Liver (tissue), 9 donors: ENCODE results near the gene KCNMA1. TPM values are rescaled to one million over a fixed set of nuclear protein-coding genes. Genes with fewer than 3 reads are reported as not detected.

Experiments
- DNase-seq: peaks from one replicate; pipeline ENCODE4 v3.0.0-alpha.2; 2017; ENCODE audit warnings: low spot score
- H3K27ac ChIP-seq, 2 donors: one replicate each; pipeline ENCODE4 v1.7.0; 2013; ENCODE audit warnings: inconsistent platforms in 2 of 2, low read length in 2 of 2, control low read depth in 1 of 2, low read depth in 1 of 2, mild to moderate bottlenecking in 1 of 2
- H3K27me3 ChIP-seq, 4 donors: one replicate each; pipeline versions ENCODE4 v1.6.1 to v1.7.0; 2013; ENCODE audit warnings: low read length in 3 of 4, inconsistent platforms in 1 of 4, mild to moderate bottlenecking in 1 of 4, moderate library complexity in 1 of 4; ENCODE audit not compliant: control insufficient read depth in 4 of 4, insufficient read depth in 4 of 4
- H3K36me3 ChIP-seq, 4 donors: one replicate each; pipeline versions ENCODE4 v1.6.1 to v1.7.0; 2013; ENCODE audit warnings: low read length in 3 of 4, mild to moderate bottlenecking in 3 of 4, low read depth in 1 of 4, moderate library complexity in 1 of 4; ENCODE audit not compliant: control insufficient read depth in 4 of 4, insufficient read depth in 3 of 4
- H3K4me1 ChIP-seq, 4 donors: one replicate each; pipeline versions ENCODE4 v1.6.1 to v1.7.0; 2013; ENCODE audit warnings: low read length in 3 of 4, mild to moderate bottlenecking in 3 of 4, moderate library complexity in 1 of 4; ENCODE audit not compliant: control insufficient read depth in 4 of 4, insufficient read depth in 4 of 4
- H3K4me3 ChIP-seq, 3 donors: one replicate each; pipeline versions ENCODE4 v1.6.1 to v1.7.0; 2013; ENCODE audit warnings: low read length in 3 of 3, control low read depth in 1 of 3, low read depth in 1 of 3, mild to moderate bottlenecking in 1 of 3
- H3K9ac ChIP-seq, 2 donors: one replicate each; pipeline ENCODE4 v1.7.0; 2013; ENCODE audit warnings: low read length in 2 of 2, mild to moderate bottlenecking in 2 of 2, moderate library complexity in 2 of 2, control low read depth in 1 of 2, low read depth in 1 of 2
- H3K9me3 ChIP-seq, 4 donors: one replicate each; pipeline versions ENCODE4 v1.6.1 to v1.7.0; 2013; ENCODE audit warnings: low read length in 3 of 4; ENCODE audit not compliant: control insufficient read depth in 4 of 4
- EGR1 ChIP-seq, 2 donors: IDR thresholded peaks; 2 replicates each; pipeline ENCODE4 v1.6.1; 2016 to 2018; ENCODE audit warnings: antibody characterized with exemption in 2 of 2, low read depth in 2 of 2
- FOXA1 ChIP-seq: IDR thresholded peaks from 2 replicates; pipeline ENCODE4 v1.6.1; 2016; ENCODE audit warnings: antibody characterized with exemption
- FOXA2 ChIP-seq: IDR thresholded peaks from 2 replicates; pipeline ENCODE4 v1.6.1; 2016; ENCODE audit warnings: antibody characterized with exemption
- GABPA ChIP-seq, 2 donors: IDR thresholded peaks in 1 of 2; conservative IDR thresholded peaks in 1 of 2; 2 replicates each; pipeline ENCODE4 v1.6.1; 2016; ENCODE audit warnings: antibody characterized with exemption in 2 of 2, mild to moderate bottlenecking in 1 of 2, moderate library complexity in 1 of 2
- HNF4G ChIP-seq: IDR thresholded peaks from 2 replicates; pipeline ENCODE4 v1.6.1; 2016; ENCODE audit warnings: antibody characterized with exemption
- JUND ChIP-seq, 2 donors: IDR thresholded peaks; 2 replicates each; pipeline ENCODE4 v1.6.1; 2016; ENCODE audit warnings: antibody characterized with exemption in 2 of 2
- RAD21 ChIP-seq, 2 donors: IDR thresholded peaks; 2 replicates each; pipeline ENCODE4 v1.6.1; 2016; ENCODE audit warnings: antibody characterized with exemption in 2 of 2, mild to moderate bottlenecking in 2 of 2
- SP1 ChIP-seq: IDR thresholded peaks from 2 replicates; pipeline ENCODE4 v1.6.1; 2018; ENCODE audit warnings: antibody characterized with exemption, mild to moderate bottlenecking
- TAF1 ChIP-seq: conservative IDR thresholded peaks from 2 replicates; pipeline ENCODE4 v1.6.1; 2016; ENCODE audit warnings: antibody characterized with exemption, mild to moderate bottlenecking
- YY1 ChIP-seq: IDR thresholded peaks from 2 replicates; pipeline ENCODE4 v1.6.1; 2016; ENCODE audit warnings: antibody characterized with exemption, mild to moderate bottlenecking
- WGBS: extraction: QIAGEN DNeasy Blood & Tissue Kit; methylation state at CpG from one replicate; pipeline ENCODE4 v1.1.7; 2013; 5-methylcytosine and 5-hydroxymethylcytosine counted together
- polyA plus RNA-seq, 2 donors: library from polyadenylated mRNA; stranded (reverse) in 1 of 2; unstranded in 1 of 2; fragments of 200-250 nt in 1 of 2; fragments of >200 nt in 1 of 2; fragmentation: Nextera tagmentation in 1 of 2; extraction: Ambion mirVana in 1 of 2; gene quantifications; one replicate each; pipeline versions ENCODE4 v1.2.1 to v1.2.3, GENCODE V29; 2013 to 2015
- total RNA-seq, 2 donors: library from RNA; depleted of rRNA; stranded (reverse); fragments of >200 nt; gene quantifications; one replicate each; pipeline ENCODE4 v1.2.3, GENCODE V29; 2014
- TF ChIP-seq, protein P1 (sequence below): fragments of 150-350 bp; IDR thresholded peaks from 2 replicates; pipeline ENCODE4 v1.5.1; 2017; ENCODE audit warnings: improper control_type of control experiment, low read depth, low read length; ENCODE audit not compliant: missing input control
- TF ChIP-seq, protein P2 (sequence below): IDR thresholded peaks from 2 replicates; pipeline ENCODE4 v1.6.1; 2016; ENCODE audit warnings: antibody characterized with exemption
- TF ChIP-seq, protein P3 (sequence below): IDR thresholded peaks from 2 replicates; pipeline ENCODE4 v1.6.1; 2016; ENCODE audit warnings: antibody characterized with exemption
- TF ChIP-seq, protein P4 (sequence below): IDR thresholded peaks from 2 replicates; pipeline ENCODE4 v1.6.1; 2016; ENCODE audit warnings: antibody characterized with exemption, mild to moderate bottlenecking
- donor health status: healthy.
- donor health status: healthy.
- donor health status: healthy.
- donor health status: healthy.
- donor health status: healthy.

KCNMA1 gene
- total and polyA plus RNA-seq, 4 donors = 2.5 to 9.7 (median 4.7) TPM

DNA sequence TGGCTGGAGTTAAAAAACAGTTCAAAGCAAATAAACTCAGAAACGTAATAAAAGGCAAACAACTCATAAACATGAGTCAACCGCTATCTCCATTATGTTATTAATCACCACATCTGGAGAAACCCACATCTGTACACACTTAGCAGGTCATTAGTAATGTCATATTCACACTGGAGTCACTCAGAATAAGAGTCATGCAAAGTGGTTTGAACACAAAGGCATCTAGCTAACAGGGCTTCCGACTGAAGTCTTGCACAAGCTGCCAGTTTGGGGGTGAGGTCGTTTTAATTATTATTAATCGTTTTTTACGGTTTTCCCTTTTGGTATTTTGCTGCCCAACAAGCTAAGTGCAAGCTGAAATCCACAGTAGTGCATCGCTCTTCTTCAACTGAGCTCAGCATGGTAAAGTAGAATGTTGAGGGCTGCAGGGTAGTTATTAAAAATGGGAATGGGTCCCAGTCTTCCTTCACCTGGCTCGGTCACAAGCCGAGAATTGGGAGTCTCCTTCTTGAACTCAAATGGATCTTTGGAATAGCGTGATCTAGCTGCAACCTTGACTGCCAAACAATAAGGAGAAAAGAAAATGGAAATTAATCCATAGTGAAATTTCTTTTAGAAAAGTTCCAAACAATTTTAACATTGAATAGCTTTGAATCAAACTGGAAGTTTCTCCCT, 663.5 kb downstream of the KCNMA1 start (continued):
- TF ChIP-seq, protein P1, sequence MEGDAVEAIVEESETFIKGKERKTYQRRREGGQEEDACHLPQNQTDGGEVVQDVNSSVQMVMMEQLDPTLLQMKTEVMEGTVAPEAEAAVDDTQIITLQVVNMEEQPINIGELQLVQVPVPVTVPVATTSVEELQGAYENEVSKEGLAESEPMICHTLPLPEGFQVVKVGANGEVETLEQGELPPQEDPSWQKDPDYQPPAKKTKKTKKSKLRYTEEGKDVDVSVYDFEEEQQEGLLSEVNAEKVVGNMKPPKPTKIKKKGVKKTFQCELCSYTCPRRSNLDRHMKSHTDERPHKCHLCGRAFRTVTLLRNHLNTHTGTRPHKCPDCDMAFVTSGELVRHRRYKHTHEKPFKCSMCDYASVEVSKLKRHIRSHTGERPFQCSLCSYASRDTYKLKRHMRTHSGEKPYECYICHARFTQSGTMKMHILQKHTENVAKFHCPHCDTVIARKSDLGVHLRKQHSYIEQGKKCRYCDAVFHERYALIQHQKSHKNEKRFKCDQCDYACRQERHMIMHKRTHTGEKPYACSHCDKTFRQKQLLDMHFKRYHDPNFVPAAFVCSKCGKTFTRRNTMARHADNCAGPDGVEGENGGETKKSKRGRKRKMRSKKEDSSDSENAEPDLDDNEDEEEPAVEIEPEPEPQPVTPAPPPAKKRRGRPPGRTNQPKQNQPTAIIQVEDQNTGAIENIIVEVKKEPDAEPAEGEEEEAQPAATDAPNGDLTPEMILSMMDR = no peak
- TF ChIP-seq, protein P2, sequence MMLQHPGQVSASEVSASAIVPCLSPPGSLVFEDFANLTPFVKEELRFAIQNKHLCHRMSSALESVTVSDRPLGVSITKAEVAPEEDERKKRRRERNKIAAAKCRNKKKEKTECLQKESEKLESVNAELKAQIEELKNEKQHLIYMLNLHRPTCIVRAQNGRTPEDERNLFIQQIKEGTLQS = no peak
- TF ChIP-seq, protein P3, sequence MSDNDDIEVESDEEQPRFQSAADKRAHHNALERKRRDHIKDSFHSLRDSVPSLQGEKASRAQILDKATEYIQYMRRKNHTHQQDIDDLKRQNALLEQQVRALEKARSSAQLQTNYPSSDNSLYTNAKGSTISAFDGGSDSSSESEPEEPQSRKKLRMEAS = no peak

DNA sequence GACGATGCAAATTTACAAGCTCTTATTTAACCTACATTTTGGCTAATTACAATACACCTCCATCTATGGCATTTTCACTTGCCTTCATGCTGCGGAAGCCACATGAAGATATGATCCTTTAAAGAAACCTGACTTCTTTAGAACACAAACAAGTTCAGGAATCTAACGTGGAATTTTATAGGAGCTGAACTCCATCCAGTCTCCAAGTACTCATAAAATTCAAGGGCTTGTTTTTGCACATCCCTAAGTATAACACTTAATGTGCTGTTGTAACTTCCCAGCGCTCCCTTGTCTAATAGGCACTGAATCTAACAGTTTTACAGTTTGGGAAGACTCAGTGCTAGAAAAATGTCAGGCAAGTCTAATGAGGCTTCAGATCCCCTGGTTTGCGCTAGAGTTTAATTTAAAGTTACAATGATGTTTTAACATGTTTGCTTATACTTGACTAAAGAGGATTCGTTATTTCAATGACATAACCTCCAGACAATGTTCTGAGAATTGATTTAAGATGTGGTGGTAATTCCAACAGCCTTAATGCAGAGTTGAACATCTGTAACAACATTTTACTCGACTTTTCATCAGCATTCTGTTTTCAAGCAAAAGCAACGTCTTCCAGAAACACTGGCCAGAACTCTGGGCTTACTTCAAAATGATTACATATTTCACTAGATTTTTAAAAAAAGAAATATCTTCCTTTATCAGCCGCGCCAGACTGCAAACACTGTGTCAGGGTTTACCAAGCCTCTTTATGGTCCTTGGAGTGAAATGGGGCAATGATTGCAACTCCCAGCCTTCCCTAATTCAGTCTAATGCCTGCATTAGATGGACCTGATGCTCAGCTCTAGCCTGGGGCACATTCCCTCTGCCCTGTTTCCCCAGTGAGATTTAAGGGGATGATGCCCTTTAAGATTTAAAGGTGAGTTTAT, 664.3 kb downstream of the KCNMA1 start:
- no peaks in the 10 kb centered on the region for H3K36me3 ChIP-seq
- H3K4me1 ChIP-seq = no peaks in the 10 kb centered on the region
- H3K4me3 ChIP-seq = no peak overlapping the region
- DNase-seq = no peak
- H3K9me3 ChIP-seq = no peaks in the 10 kb centered on the region
- no peak overlapping the region for H3K27ac ChIP-seq
- TF ChIP-seq, protein P4, sequence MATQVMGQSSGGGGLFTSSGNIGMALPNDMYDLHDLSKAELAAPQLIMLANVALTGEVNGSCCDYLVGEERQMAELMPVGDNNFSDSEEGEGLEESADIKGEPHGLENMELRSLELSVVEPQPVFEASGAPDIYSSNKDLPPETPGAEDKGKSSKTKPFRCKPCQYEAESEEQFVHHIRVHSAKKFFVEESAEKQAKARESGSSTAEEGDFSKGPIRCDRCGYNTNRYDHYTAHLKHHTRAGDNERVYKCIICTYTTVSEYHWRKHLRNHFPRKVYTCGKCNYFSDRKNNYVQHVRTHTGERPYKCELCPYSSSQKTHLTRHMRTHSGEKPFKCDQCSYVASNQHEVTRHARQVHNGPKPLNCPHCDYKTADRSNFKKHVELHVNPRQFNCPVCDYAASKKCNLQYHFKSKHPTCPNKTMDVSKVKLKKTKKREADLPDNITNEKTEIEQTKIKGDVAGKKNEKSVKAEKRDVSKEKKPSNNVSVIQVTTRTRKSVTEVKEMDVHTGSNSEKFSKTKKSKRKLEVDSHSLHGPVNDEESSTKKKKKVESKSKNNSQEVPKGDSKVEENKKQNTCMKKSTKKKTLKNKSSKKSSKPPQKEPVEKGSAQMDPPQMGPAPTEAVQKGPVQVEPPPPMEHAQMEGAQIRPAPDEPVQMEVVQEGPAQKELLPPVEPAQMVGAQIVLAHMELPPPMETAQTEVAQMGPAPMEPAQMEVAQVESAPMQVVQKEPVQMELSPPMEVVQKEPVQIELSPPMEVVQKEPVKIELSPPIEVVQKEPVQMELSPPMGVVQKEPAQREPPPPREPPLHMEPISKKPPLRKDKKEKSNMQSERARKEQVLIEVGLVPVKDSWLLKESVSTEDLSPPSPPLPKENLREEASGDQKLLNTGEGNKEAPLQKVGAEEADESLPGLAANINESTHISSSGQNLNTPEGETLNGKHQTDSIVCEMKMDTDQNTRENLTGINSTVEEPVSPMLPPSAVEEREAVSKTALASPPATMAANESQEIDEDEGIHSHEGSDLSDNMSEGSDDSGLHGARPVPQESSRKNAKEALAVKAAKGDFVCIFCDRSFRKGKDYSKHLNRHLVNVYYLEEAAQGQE = no peak
- no peaks in the 10 kb centered on the region for H3K27me3 ChIP-seq
- WGBS = 81% methylated on average over 10 of the region's 10 CpGs
- no peak overlapping the region for H3K9ac ChIP-seq

DNA sequence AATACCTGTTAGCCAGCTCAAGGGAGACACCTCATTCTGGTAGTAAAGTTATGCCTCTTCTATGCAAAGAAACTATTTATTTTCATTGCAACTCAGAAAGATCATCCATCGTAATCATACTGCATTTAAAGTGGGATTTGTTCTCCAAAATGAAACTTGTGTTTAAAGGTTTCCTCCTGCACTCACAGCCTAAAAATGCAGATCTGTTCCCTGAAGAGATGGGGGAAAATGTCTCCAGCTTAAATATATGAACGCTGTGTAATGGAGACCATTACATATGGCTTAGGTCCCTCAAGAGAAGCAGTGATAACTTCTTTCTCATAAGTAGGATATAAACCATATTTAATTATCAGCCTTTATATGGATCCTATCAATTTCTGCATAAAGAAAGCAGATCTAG, 665.1 kb downstream of the KCNMA1 start:
- Histone ChIP-seq H3K36me3 (no peaks in the 10 kb centered on the region), H3K4me1 (no peaks in the 10 kb centered on the region), H3K27me3 (no peaks in the 10 kb centered on the region), H3K4me3 (no peak overlapping the region), H3K9ac (no peak overlapping the region), H3K9me3 (no peaks in the 10 kb centered on the region), H3K27ac (no peak overlapping the region)
- WGBS = 93% methylated on average over 2 of the region's 2 CpGs
- no peak for DNase-seq
- TF ChIP-seq HNF4G = no peak
- TF ChIP-seq RAD21 (IDR thresholded peaks at IDR 0.05) = no peak
- TF ChIP-seq, protein P4 = no peak
- TF ChIP-seq, protein P1 = no peak
- no peak for TF ChIP-seq JUND (IDR thresholded peaks at IDR 0.05)
- TF ChIP-seq GABPA (IDR thresholded peaks at IDR 0.05 in 1 of 2, conservative IDR thresholded peaks at IDR 0.05 in 1 of 2) = no peak
- TF ChIP-seq FOXA2 = no peak
- no peak for TF ChIP-seq FOXA1
- TF ChIP-seq, protein P2 = no peak
- TF ChIP-seq, protein P3 = no peak
- no peak for TF ChIP-seq SP1
- no peak for TF ChIP-seq EGR1 (IDR thresholded peaks at IDR 0.05; ENCODE audit: low read depth in 2 of 2)
- no peak for TF ChIP-seq TAF1
- no peak for TF ChIP-seq YY1
